ENCODE results near the gene SLC8A1. TPM values are rescaled to one million over a fixed set of nuclear protein-coding genes. Genes with fewer than 3 reads are reported as not detected.

SLC8A1 gene
- total and polyA plus RNA-seq, 7 donors, result 0.20 to 4.9 (median 2.3) TPM

- DNase-seq (no peak), ATAC-seq (no peak)
- H3K27me3 ChIP-seq (ENCODE audit: insufficient read depth in 3 of 3, low read length in 2 of 3), result no peaks in the 10 kb centered on the region
- no peak overlapping the region for H3K4me3 ChIP-seq
- TF ChIP-seq, protein P1, sequence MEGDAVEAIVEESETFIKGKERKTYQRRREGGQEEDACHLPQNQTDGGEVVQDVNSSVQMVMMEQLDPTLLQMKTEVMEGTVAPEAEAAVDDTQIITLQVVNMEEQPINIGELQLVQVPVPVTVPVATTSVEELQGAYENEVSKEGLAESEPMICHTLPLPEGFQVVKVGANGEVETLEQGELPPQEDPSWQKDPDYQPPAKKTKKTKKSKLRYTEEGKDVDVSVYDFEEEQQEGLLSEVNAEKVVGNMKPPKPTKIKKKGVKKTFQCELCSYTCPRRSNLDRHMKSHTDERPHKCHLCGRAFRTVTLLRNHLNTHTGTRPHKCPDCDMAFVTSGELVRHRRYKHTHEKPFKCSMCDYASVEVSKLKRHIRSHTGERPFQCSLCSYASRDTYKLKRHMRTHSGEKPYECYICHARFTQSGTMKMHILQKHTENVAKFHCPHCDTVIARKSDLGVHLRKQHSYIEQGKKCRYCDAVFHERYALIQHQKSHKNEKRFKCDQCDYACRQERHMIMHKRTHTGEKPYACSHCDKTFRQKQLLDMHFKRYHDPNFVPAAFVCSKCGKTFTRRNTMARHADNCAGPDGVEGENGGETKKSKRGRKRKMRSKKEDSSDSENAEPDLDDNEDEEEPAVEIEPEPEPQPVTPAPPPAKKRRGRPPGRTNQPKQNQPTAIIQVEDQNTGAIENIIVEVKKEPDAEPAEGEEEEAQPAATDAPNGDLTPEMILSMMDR (IDR thresholded peaks at IDR 0.05), result no peak
- no peaks in the 10 kb centered on the region for H3K9me3 ChIP-seq
- H3K36me3 ChIP-seq (ENCODE audit: insufficient read depth in 1 of 2, low read depth in 1 of 2), result no peaks in the 10 kb centered on the region
- WGBS, 3 donors, result 77 to 89% (median 86%) methylated on average over 1 of the region's 1 CpG
- no peak overlapping the region for H3K27ac ChIP-seq
- peaks cover 12% of the 10 kb centered on the region for H3K4me1 ChIP-seq
- intact Hi-C loops (cut with DNase I), result no loop called here
Observed at GRCh38 chr2:40380041-40380440, 71.8 kb downstream of the SLC8A1 start.

DNA sequence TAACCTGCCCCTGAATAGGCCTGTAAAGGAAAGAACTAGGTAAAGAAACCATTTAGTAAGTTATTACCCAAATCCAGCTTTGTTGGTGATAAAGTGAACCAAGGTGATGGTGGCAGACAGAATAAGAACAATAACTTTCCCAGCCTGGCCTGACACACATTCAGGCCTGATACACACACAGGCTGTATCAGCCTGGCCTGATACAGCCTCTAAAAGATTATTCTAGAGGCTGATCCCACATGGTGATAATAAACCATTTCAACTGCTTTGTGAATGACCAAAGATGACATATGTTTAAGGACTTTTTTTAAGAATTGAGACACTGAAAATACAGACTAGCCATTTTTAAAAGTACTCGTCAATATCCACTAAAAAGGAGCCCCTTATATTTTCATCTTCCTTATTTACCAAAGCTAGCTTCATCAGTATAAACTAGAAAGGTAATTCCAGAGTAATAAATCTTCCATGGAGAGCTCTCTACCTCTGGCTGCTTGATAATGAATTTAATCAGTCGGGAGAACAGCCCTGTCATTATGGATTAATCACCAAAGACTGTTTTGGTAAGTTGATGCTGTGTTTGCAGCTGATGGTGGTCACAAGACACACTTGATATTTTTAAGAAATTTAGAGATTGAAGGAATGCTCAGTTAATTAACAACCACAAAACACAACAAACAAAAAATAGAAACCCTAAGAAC is 77.2 kb downstream of the SLC8A1 start:
- ATAC-seq, result no peak
- WGBS, 3 donors, result 69 to 85% (median 75%) methylated on average over 2 of the region's 2 CpGs
- TF ChIP-seq, protein P1 (IDR thresholded peaks at IDR 0.05), result no peak

DNA sequence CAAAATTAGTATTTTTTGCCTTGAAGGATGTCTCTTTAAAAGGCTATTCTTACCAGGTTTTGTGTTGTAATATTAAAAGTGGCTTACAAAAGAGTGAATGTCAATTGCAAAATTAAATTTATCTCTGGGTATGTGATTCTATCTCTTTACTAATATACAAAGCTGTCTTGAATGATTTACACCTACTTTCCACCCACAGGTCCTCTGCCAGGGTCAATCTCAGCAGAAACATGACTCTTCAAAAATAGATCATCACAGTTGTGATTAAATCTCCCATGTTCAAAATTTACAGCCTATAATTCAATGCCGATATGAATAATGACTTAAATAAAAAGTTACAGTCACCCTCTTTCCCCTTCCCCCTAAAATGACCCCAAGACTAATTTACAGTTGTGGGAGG is 78.8 kb downstream of the SLC8A1 start:
- ATAC-seq, result peak in 1 of 4 donors; percentile 32
- no peak for DNase-seq
- Histone ChIP-seq H3K4me1 (peaks cover 13% of the 10 kb centered on the region), H3K4me3 (no peak overlapping the region), H3K9me3 (no peaks in the 10 kb centered on the region), H3K27ac (no peak overlapping the region), H3K27me3 (ENCODE audit: insufficient read depth in 3 of 3, low read length in 2 of 3) (no peaks in the 10 kb centered on the region), H3K36me3 (ENCODE audit: insufficient read depth in 1 of 2, low read depth in 1 of 2) (no peaks in the 10 kb centered on the region)
- 23 to 42% (median 23%) methylated on average over 1 of the region's 1 CpG for WGBS, 3 donors
- intact Hi-C loops (cut with DNase I), result no loop called here
- TF ChIP-seq, protein P1 (IDR thresholded peaks at IDR 0.05), result no peak

More for the DNA sequence above, 77.2 kb downstream of the SLC8A1 start:
- Histone ChIP-seq H3K4me1 (peaks cover 13% of the 10 kb centered on the region), H3K27me3 (ENCODE audit: insufficient read depth in 3 of 3, low read length in 2 of 3) (no peaks in the 10 kb centered on the region), H3K4me3 (no peak overlapping the region), H3K9me3 (no peaks in the 10 kb centered on the region), H3K36me3 (ENCODE audit: insufficient read depth in 1 of 2, low read depth in 1 of 2) (no peaks in the 10 kb centered on the region), H3K27ac (no peak overlapping the region)
- DNase-seq, result no peak
- intact Hi-C loops (cut with DNase I), result no loop called here

DNA sequence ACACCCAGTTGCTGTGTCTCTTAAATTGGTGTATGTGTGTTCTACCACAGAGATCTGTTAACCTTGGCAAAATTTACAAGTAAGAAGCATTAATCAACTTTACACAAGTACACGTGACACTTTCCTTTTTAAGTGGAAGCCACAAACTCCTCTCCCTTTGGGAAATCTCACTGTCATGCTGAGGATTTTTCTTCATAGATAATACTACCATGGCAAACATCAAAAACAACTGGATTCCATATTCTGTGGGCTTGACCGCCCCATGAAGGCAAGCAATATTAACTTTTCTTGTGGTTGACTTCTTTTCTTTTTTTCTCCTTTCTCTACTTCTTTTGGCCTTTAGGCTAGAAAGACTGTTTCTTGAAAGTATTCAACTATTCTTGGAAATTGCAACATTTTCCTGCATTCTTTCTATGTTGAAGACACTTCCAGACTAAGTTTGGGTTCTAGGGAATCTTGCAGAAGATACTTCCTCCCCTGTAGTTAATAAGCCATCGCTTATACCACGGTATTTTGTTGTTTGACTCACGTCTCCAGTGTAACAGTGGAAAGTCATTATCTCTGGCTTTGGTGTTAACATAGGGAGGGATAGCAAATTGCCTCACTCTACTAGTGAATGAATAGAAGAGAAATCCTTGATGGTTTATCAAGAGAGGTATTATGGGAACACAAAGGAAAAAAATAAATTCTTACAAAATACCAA is 79.5 kb downstream of the SLC8A1 start:
- intact Hi-C loops (cut with DNase I), result no loop called here
- Histone ChIP-seq H3K4me3 (no peak overlapping the region), H3K27me3 (ENCODE audit: insufficient read depth in 3 of 3, low read length in 2 of 3) (no peaks in the 10 kb centered on the region), H3K4me1 (peaks cover 13% of the 10 kb centered on the region), H3K9me3 (no peaks in the 10 kb centered on the region), H3K27ac (no peak overlapping the region), H3K36me3 (ENCODE audit: insufficient read depth in 1 of 2, low read depth in 1 of 2) (no peaks in the 10 kb centered on the region)
- ATAC-seq, result no peak
- DNase-seq, result no peak
- WGBS, 3 donors, result 74 to 79% (median 76%) methylated on average over 5 of the region's 5 CpGs
- TF ChIP-seq, protein P1 (IDR thresholded peaks at IDR 0.05), result no peak

All from psoas muscle (tissue), 8 donors.